GM21786 (cell line): ENCODE data around the gene PEX7.
"Not testable (repeated sequence)": the region's sequence is repeated elsewhere in the genome, so short reads cannot be mapped to it uniquely, and the experiment has no call there.

Source experiments
- ATAC-seq: cut with Tn5 transposase; IDR thresholded peaks from one replicate; pipeline ENCODE4 v1.9.1; 2021; ENCODE audit not compliant: unreplicated experiment

Gene PEX7

DNA sequence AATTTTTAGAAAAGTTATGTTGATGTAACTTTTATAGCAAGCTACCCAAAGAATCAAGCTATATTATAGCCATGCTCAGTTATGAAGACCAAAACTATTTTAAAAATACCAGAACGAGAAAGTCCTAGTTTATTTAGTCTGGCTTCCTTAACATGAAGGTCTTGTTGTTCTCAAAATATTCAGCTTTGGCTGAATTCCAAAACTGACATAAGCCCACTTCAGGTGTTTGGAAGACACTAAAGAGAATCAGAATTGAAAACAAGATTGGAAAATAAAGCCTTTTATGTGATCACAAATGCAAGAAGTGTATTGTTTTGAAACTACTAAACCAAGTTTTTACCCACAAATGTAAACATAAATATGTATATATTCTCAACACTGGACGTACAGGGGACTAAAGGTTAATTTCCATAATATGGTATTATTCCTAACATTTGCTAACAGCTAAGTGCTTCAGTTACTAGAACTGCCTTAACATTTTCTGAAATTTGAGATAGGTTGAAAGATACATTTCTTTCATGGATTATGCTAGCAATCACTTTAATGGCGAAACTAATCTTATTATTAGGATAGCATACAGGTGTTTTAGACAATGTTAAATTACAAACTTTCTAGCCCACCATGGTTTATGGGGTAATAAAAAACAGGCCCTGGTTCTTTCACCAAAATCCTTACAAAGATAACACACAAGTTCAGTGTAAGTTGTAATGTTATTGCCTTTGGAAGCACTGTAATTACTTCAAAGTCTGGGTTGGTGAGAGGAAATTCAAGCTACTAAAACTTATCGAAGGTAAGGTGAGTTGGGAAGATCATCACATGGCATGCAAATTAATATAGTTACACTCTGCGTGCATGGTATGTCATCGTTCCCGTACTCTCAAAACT lies 31.7 kb upstream of the PEX7 start:
- ATAC-seq = no peak

DNA sequence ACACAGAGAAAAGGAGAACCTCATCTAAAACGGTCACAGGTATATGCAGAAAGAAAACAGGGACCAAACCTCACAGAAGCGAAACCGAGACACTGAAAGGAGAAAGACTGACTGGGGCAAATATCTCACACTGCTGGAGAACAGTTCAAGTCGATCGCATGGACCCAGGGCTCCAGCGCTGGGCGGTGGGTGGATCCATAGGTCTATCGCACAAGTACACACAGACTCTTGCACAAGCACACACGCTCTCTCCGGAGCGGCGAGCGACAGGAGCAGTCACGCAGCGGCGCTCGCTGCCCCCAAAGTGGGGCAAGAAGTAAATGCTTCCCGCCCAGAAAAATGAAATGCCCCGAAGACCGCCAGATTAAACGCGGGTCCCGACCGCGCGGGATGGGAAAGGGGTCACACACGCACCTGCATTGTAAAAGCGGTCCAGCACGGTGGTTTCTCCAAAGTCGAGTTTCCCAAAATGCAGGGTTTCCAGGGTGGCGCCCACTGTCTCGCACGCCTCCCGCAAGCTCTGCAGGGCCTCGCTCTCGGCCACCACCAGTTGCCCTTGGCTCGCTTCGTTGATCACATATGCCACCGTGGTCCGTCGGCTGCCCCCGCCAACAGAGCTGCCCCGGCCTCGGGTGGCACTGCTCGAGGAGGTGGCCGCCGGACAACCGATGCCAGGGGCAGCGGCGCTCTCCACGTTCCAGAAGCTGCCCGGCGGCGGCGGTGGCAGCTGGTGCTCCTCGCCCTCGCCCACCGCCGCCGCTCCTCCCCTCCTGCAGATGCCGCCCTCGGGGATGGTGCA lies 30.9 kb upstream of the PEX7 start:
- peak; percentile 35 for ATAC-seq

DNA sequence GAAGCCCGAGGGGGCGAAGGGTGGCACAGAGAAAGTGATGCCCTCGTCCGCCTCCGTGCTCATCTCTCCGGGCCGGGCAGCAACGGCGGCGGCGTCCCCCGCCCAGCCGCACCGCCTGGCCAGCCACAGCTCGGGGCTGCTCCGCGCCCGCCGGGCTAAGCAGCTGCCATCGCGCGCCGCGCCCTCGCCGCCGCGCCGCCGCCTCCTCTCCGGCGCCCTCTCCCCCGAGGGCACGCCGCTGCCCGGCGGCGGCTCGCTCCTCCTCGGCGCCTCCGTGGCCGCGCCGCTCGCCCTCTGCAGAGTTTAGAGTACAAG lies 30.3 kb upstream of the PEX7 start:
- ATAC-seq = no peak

DNA sequence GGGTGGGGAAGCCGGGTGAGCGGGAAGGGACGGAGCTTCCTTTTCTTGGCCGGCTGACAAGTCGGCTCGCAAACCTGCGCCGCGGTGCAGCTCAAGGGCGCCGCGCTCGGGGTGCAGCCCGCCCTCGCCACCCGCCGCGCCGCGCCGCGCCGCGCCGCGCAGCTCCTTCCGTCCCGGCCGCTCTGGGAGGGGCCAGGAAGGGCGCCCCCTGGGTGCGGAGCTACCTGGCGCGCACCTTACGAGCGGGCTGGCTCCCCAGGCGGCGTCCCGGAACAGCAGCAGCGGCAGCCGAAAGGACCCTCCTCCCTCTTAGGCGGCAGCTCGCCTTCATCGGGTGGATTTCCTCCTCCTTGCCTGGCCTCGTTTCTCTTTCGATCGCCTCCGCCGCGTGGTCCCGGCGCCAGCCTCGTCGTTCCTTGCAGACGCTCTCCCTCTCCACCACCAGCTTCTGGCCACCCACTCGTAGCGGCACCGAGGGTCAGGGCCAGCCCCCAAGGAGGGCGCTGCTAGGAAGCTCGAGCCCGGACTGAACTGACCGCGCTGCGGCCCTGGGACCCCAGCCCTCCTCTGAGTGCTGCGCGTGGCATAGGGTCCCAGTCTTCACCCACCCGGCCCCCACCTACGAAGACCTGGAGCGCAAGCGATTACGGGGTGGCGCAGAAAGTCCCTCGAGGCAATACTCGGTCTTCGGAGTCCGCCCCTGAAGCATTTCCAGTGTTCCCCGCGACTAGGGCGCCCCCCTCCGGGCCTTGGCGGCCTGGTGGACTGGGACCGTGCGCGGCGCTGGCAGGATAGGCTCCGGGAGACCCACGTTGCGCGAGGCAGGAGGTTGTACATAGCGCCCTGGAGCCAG lies 29.8 kb upstream of the PEX7 start, which contains the start of gene MAP3K5:
MAP3K5 (minus strand) TSS at position 68 of the 853 bp plus-strand sequence. CDS start 320 bp downstream, outside the sequence.
- ATAC-seq = peak; percentile 58

DNA sequence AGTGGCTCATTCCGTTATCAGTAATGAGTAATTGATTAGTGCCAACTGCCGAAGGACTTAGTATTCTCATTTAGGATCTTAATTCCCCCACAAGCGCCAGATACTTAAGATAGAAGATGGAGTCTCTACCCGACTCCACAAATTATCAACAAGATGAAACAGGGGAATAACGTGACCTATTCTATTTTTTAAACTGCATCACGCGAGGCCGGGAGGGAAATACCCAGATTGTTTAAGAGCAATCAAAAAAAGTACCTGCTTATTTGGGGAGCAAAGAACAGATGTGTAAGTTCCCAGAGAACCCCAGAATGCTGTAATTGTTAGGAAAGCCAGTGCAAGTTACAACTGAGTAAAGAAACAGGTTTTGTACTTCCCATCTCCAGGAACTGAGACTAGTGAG lies 29.0 kb upstream of the PEX7 start:
- ATAC-seq = no peak

DNA sequence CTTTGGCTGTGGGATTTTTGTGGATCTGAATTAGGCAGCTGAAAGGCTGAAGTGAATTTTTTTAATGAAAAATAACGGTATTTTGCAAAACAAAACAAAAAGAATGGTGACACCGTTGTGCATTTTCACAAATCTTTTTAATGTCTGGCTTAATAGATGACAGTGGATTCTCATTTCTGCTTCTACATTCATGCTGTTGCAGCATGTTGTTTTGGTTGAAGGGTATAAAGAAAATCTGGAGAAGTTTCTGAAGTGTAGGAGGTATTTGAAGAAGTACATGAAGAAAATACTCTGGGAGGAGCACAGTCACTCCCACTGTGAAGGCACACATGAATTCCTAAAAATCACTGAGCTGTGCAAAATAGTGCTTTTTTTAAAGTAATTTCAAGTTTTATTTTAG lies 27.0 kb upstream of the PEX7 start:
- ATAC-seq = no peak

DNA sequence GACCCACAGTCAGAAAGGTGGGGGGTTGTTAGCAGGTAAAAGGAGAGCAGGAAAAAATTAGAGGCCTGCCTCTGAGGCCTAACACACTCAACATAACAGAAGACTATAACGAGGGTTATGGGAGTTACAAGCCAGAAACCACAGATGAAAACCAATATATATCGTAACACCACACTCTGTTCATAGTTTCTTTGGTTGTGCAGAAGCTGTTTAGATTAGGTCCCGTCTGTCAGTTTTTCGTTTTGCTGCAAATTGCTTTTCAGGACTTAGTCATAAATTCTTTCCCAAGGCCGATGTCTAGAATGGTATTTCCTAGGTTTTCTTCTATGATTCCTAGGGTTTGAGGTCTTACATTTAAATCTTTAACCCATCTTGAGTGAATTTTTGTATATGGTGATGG lies 26.4 kb upstream of the PEX7 start:
- no peak for ATAC-seq

DNA sequence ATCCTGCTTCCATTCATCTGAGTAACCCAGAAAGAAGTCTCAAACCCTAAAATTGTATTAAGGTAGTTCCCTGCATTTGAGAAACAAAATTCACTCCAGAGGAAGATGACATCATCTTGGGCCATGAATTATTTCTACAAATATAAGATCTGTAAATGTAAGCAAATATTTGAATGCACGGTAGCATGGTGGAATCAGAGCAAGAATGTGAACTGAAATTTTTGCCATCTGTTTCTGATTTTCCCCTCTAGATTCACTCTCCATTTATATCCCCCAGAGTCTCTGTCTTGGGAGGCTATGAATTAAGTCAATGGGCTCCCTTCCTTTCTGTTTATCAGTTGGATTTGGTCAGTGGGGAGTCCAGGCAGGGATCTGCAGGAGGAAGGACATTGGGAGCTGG lies 24.3 kb upstream of the PEX7 start:
- no peak for ATAC-seq

DNA sequence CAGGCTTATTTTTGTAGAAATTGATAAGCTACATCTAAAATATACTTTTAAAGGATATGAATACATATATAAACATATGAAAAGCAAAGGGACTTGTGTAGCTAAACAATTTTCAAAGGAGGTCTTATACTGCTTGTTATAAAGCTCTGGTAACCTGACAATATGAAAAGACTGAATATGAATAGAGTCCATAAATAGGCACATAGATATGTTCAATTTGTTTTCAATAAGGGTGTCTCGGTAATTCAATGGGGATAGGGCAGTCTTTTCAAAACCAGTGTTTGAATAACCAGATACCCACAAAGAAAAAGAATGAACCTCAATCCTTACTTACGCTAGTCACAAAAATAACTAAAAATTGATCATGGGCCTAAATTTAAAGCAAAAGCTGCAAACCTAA lies 20.8 kb upstream of the PEX7 start:
- ATAC-seq = no peak

DNA sequence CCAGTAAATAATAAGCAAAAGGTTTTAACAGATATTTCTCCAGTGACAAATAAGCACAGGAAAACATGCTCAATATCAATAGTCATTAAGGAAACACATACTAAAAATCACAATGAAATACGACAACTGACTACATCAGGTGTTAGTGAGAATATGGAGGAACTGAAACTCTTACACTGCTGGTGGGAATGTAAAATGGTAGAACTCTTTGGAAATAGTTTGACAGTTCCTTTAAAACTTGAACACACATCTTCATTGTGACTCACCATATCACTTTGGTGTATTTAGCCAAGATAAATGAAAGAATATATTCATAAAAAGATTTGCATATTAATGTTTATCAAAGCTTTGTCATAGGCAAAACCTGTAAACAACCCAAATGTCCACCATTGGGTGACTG lies 18.8 kb upstream of the PEX7 start:
- ATAC-seq = no peak

DNA sequence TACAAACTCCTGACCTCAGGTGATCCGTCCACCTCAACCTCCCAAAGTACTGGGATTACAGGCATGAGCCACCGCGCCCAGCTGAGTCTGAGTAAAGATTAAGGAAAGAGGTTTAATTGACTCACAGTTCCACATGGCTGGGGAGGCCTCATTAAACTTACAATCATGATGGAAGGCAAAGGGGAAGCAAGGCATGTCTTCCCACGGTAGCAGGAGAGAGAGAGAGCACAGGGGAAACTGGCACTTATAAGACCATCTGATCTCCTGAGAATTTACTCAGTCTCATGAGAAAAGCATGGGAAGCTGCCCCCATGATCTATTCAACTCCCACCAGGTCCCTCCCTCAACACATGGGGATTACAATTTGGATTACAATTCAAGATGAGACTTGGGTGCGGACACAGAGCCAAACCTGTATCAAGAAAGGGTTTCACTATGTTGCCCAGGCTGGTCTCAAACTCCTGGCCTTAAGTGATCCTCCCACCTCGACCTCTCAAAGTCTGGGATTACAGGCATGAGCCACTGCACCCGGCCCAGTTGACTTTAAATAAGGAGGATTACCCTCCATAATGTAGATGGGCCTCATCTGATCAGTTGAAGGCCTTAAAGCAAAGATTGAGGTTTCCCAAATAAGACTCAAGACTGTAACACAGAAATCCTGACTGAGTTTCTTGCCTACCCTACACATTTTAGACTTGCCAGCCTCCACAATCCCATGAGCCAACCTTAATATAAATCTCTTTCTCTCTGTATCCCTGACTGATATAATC lies 13.1 kb upstream of the PEX7 start:
- no peak for ATAC-seq

DNA sequence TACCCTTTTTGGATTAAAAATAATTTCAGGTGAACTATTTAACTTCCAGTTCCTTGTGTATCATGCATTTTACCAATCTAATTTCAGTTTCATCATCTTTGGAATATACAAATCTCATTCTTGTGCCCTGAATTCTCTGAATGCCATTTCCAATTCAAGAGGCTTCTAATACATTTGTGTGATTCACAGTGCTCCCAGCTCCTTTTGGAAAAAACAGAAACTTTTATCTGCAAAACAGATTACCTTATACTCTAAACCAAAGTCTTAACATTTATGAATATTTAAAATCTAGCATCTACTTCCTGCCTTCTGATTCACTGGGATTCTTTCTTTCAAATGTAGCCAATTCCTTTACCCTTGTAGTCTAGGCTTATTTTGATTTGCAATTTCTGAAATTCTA lies 11.1 kb upstream of the PEX7 start:
- ATAC-seq = no peak

DNA sequence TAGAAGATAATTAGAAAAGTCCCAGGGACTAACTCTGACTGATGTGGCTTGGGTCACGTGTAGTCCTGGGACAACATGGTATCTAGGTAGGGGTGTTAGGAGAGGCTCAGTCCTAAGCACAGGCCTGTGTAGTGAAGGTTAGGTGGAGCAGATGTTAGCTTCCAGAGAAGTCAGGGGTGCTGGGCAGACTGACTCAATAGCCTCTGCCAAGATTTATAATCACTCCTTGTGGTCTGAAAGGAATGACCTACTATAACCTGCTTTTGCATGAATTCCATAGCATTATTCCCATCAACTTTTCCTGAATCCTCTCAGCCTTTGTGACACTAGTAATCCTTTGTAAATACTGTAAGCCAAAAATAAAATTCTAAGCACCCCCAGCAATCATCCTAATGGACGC lies 10.2 kb upstream of the PEX7 start:
- no peak for ATAC-seq

DNA sequence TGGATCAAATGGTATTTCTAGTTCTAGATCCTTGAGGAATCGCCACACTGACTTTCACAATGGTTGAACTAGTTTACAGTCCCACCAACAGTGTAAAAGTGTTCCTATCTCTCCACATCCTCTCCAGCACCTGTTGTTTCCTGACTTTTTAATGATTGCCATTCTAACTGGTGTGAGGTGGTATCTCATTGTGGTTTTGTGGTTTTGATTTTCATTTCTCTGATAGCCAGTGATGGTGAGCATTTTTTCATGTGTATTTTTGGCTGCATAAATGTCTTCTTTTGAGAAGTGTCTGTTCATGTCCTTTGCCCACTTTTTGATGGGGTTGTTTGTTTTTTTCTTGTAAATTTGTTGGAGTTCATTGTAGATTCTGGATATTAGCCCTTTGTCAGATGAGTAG lies 6.8 kb upstream of the PEX7 start:
- ATAC-seq = not testable (repeated sequence)

DNA sequence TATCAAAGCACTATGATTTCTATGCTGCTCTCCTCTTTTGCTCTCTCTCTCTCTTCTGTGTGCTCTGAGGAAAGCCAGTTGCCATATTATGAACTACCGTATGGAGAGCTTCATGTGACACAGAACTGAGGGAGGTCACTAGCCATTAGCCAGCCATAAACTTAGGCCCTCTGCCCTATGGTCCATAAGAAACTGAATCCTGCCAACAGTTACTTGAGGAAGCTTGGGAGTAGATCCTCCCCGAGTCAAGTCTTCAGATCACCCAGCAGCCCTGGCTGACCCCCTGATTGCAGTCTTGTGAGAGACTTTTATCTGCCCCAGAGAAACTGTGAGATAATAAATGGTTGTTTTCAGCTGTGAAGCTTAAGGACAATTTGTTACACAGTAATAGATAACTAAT lies 5.7 kb upstream of the PEX7 start:
- no peak for ATAC-seq

DNA sequence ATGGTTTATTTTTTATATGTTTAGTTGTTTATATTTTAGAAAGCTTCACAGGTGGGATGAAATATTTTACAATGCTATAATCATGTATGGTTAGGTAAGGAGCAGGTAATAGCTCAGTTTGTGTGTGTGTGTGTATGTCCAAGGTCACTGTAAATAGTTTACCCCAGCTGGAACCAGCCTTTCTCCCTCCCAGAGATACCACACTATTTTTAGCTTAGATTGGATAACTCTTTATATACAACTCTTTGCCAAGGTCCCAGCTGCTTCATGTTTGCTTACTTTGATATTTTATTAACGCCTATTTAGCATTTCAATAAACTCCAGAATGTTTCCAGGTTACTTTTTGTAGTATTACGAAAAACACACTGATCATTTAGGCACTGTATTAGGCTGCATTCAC lies 1.8 kb upstream of the PEX7 start:
- ATAC-seq = no peak

DNA sequence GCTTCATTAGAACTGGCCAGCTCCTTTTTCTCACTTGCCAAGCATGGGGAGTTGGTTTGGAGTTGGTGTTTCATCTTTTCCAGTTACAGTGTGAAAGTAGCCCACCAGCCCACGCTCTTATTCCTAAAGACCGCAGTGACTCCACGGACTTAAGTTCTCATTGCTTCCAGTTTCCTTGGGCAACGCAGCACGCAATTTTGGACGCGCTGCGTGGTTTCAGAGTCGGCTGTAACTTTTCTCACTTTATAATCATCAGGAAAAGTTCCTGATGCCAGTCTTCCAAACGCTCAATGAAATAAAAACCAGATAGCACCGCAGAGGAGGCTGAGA lies 381 bp upstream of the PEX7 start:
- ATAC-seq = peak; percentile 1

DNA sequence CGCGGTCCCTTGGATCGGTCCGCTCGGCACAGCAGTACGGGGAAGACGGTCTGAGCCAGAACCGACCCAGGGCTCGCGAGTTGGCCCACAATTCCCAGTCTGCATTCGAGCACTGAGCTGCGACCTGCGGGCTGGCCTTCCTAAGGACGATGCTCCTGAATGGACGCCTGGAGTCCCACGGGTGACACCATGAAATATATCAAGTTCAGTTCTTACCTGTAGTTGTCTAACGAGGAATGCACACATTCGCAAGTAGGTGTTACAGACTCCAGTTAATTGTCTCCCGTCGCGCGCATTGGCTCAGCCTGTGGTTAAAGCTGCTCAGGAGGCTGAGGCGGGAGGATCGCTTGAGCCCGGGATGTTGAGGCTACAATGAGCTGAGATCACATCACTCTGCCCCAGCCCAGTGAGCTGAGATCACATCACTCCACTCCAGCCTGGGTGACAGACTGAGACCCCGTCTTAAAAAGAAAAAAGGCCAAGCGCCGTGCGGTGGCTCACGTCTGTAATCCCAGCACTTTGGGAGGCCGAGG lies 802 bp downstream of the PEX7 start:
- no peak for ATAC-seq

DNA sequence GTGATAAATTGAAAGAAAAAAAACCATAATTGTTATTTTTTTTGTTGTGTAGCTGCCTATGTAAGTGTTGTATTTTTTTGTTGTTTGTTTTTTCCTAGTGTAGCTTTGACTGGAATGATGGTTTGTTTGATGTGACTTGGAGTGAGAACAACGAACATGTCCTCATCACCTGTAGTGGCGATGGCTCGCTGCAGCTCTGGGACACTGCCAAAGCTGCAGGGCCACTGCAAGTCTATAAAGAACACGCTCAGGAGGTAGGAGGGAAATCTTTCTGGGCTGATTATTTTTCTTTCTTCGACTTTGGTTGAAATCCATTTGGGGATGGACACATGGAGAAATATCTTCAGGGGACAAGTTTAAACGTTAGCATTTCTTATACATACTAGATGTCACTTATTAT lies 3.8 kb downstream of the PEX7 start:
- ATAC-seq = no peak

DNA sequence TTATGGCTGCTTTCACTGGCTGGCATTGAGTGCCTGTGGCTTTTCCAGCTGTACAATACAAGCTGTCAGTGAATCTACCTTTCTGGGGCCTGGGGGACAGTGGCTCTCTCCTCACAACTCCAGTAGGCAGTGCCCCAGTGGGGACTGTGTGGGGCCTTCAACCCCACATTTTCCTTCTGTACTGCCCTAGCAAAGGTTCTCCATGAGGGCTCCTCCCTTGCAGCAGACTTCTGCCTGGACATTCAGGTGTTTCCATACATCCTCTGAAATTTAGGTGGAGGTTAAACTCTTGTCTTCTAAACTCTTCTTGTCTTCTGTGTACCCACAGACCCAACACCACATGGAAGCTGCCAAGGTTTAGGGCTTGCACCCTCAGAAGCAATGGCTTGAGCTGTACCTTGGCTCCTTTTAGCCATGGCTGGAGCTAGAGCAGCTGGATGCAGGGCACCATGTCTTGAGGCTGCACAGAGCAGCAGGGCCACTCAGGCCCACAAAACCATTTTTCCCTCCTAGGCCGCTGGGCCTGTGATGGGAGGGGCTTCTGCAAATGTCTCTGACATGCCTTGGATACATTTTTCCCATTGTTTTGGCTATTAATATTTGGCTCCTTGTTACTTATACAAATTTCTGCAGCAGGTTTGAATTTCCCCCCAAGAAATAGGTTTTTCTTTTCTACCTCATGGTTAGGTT lies 9.6 kb downstream of the PEX7 start:
- ATAC-seq = no peak
